ENCODE measurements around the gene ZBTB48.

Gene ZBTB48

DNA sequence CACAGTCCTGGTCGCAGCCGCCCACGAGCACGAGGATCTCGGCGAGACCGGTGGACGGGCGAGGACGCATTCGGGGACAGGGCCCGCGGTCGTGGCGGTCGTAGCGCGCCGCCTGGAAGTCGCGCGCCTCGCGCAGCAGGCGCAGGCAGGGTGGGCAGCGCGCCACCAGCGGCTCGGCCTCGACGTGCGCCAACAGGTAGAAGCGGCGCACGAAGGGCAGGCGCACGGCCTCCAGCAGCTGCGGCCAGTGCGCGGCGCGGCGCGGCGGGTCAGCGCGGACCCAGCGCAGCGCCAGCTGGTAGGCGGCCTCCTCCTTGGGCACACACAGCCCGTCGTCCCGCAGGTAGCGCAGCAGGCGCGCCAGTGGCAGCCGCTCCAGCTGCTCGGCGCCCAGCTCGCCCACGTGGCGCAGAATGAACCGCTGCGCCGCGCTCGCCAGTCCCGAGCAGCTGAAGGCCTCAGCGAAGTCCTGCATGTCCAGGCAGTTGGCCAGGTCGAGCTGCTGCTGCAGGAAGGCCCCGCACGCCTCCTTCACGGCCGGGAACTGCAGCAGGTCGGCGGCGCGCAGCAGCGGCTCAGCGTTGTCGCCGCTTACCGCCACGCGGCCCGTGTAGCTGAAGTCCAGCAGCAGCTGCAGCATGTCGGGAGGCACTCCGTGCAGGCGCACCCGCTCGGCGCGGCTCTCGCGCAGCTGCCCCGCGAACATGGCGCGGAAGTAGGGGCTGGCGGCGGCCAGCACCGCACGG lies 22.3 kb downstream of the ZBTB48 start:
- intact Hi-C loops (cut with DNase I) = loop anchor here (10.0 kb wide), 1 partner anchor 47 kb away; the partner anchor contains the start of genes NOL9 and TAS1R1
- DNase-seq = peak in 32 of 42 donors; percentile 24 to 73 (median 50)

DNA sequence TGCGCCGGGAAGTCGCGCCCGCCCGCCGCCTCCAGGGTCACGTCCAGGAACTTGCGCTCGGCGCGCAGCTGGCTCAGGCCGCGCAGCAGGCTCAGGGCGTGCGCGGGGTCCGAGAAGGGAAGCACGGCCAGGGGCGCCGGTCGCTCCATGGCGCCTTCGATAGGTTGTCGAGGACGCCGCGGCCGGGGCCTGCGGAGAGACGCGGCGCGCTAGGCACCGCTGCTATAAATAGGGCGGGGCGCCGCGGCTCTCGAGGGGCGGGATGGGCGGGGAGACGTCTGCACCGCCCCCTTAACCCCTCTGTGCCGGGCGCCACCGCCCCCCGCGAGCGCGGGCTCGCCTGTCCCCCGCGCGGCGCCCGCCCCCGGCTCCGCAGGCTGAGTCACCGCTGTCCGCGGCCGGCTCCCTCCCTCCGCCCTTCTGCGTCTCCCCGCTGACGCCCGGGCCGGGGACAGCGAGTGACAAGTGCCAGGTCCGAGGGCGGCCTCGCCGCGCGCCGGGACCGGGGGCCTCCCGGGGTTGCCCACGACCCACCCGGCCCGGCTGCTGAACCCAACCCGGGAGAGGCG lies 23.0 kb downstream of the ZBTB48 start, which contains the start of gene KLHL21:
KLHL21 (minus strand) TSS at position 201 of the 569 bp plus-strand sequence; CDS start at position 149, 52 bp downstream.
- intact Hi-C loops (cut with DNase I) = loop anchor here (10.0 kb wide), 1 partner anchor 48 kb away; the partner anchor contains the start of genes NOL9 and TAS1R1

GRCh38 chr1:6603238-6603914 lies 23.6 kb downstream of the ZBTB48 start:
- intact Hi-C loops (cut with DNase I) = loop anchor here (10.0 kb wide), 1 partner anchor 49 kb away; the partner anchor contains the start of genes NOL9 and TAS1R1
- DNase-seq = peak in 38 of 42 donors; percentile 34 to 87 (median 64)

More for the DNA sequence above, 23.0 kb downstream of the ZBTB48 start, which contains the start of gene KLHL21:
- peak; percentile 40 to 97 (median 90) for DNase-seq

DNA sequence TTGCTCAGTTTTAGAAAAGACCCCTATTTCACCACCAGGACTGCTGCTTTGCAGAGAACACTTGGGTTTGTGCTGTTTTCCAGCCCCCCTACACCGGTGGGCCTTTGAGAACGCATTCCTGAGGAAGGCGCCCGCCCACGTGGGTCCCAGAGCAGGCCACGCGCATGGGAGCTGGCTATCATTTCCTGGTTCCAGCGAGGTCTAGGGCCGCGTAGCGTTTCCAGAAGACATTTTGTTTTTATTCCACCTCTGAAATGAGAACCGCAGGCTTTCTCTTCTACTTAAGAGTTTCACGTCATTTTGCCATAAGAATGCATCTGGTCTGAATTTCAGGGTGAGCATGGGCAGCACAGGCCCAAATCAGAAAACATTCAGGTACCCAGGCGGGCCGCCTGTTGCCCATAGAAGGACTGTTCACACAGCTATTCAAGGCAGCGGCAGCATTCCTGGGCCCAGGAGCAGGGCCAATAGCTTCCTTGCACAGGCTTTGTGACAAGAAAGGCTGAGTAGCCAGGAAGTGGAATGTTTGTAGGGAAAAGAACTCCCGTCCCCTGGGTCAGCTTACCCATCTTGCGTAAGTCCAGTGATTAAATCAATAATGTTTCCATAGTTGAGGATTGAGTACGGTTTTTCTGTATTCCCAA lies 24.2 kb downstream of the ZBTB48 start:
- peak in 35 of 42 donors; percentile 20 to 81 (median 58) for DNase-seq
- intact Hi-C loops (cut with DNase I) = loop anchor here (10.0 kb wide), 1 partner anchor 49 kb away; the partner anchor contains the start of genes NOL9 and TAS1R1

DNA sequence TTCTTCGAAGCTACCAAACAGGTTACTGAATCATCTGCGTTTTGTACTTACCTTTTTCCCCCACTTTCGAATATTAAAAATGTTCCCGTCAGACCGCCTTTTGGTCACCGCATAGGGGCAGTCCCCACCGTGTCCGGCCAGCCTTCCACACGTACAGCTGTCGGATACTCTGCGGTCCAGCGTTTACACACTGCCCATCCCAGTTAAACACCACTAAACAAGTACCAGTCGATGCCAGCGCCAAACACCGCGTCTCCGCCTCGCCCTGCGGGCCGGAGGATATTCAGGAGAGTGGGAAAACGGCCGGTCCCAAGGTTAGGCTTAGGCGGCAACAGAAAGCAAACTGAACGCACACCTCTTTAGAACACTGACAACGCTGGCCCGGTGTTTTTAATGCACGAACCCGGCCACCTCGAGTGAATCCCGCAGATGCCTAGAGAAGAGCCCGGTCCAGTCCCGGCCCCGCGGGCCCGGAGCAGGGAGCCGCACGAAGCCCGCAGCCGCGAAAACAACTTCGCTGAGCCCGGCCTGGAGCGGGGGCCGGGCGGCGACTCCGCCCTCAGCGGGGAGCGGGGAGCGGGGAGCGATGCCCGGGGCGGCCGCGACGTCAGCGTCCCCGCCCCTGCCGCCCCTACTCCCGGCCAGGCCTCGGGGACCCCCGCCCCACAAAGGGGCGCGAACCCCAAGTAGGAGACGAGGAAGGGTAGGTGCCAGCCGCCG lies 33.0 kb downstream of the ZBTB48 start:
- intact Hi-C loops (cut with DNase I) = no loop called here
- DNase-seq = peak in 24 of 42 donors; percentile 13 to 68 (median 44)

DNA sequence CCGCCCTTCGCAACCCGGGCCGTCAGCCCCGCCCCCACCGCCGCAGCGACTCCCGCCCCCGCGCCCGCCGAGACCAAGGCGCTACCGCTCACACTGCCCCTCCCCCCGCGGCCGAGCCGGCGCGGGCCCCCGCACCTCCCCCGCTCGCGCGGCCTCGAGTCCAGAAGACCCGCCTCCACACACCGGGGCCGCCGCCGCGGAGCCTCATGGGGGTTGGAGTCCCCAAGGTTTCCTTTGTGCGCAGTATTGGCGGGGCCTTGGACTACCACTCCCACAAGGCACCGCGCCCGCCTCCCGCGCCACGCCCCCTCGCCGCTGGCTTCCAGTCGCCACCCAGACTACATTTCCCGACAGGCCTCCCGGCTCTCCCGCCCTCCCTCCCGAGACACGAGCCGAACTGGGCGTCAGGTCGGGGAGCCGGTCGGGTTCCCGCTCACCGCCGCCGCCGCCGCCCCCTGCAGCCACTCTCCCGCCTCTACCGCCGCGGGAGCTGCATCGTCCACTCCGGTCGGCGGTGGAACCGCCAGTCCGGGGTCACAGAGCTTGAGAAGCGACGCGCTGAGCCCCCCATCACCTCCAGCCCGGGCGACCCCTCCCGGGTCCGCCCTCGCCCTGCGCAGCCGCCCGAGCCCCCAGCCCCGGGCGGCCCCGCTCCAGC lies 33.7 kb downstream of the ZBTB48 start, which contains the start of gene PHF13:
PHF13 (plus strand) TSS at position 371 of the 658 bp plus-strand sequence. CDS start 336 bp downstream, outside the sequence.
- intact Hi-C loops (cut with DNase I) = no loop called here
- DNase-seq = peak; percentile 97 to 100 (median 100)

GRCh38 chr1:6614019-6614928 lies 34.5 kb downstream of the ZBTB48 start:
- intact Hi-C loops (cut with DNase I) = no loop called here
- DNase-seq = peak in 38 of 42 donors; percentile 26 to 83 (median 62)

GRCh38 chr1:6614929-6615785 lies 35.4 kb downstream of the ZBTB48 start:
- peak in 13 of 42 donors; percentile 16 to 57 (median 32) for DNase-seq
- intact Hi-C loops (cut with DNase I) = no loop called here

DNA sequence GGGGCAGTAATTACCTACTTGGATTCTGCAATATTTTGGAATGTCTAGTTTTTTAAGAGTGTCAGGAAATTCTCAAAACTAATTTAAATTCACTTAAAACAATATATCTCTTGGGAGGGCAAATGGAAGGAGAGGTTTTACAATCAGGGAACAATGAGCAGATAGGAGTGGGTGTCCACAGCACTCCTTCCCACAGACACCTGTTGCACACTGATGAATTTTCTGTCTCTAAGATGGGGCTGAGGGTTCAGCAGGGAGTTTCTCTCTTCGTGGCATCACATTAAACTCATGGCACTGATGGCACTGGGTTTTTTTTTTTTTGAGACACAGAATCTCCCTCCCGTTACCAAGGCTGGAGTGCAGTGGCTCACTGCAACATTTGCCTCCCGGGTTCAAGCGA lies 39.3 kb downstream of the ZBTB48 start:
- intact Hi-C loops (cut with DNase I) = no loop called here
- DNase-seq = peak in 9 of 42 donors; percentile 29 to 69 (median 49)

DNA sequence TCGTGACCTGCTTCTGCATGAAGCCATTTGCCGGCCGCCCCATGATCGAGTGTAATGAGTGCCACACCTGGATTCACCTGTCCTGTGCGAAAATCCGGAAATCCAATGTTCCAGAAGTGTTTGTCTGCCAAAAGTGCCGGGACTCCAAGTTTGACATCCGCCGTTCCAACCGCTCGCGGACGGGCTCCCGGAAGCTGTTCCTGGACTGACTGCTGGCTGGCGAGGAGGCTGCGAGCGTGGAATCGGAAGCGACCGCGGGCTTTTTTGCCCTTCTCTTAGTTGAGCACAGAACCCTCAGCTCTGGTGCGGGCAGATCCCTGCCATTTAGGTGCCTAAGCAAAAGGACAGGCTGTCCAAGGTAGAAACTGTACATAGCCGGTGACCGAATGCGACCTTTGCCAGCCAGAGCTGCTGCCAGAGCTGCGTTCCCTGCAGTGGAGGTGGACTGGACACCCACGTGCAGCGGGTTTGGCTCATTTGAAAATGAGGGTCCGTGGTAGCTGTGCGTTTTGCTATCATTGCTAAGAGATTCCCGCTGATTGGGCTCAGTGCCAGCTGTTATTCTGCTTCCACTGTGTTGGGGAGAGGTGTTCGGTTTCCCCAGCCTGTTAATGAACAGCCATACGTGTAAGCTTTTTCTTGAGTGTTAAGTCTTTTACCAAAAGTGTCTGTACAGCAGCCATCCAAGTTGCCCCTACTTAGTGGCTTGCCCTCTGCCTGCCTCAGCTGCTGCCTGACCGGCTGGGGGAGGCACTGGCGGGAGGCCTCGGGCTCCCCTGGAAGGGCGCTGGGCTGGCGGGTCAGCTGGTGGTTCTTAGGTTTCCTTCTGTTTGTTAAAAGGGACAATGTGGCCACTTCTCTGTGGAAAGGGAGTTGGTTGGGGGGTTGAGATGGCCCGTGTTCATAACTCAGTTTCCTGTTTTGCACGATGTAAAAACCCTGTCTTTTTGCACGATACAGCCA lies 41.9 kb downstream of the ZBTB48 start:
- intact Hi-C loops (cut with DNase I) = loop anchor here (10.0 kb wide), 1 partner anchor 163 kb away; the partner anchor contains the start of gene CAMTA1
- DNase-seq = no peak

- DNase-seq = no peak
- intact Hi-C loops (cut with DNase I) = loop anchor here (10.0 kb wide), 1 partner anchor 162 kb away; the partner anchor contains the start of gene CAMTA1
These were observed 42.8 kb downstream of the ZBTB48 start for GRCh38 chr1:6622396-6623152.

DNA sequence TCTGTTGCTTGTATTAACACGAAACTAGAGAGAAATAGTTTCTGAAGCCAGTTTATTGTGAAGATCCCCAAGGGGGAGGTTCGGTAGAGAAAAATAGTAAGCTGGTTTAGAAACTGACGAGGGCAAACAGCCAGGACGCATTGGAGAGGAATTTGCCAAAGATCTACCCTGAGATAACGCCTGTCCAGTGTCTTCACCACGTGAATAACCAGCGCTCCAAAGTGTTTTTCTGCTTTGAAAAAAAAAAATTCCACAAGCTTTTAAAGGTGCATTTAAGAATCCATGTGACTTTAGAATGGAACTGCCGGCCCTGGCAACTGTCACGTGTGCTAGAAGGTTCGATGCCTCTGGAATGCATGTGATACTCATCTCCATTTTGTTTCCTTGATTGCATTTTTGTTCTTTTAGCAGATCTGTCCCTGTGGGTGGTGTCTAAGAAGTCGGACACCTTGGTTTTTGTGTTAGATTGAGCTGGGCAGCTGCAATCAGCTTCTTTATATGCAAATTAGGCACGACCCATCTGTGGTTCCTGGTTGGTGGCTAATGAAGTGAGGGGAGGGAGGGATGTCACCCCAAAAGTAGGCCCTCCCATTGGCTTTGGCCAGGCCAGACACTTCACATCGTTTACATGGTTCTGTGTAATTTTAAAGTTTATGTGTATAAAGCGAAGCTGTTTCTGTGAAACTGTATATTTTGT lies 43.6 kb downstream of the ZBTB48 start:
- DNase-seq = no peak
- intact Hi-C loops (cut with DNase I) = loop anchor here (10.0 kb wide), 1 partner anchor 161 kb away; the partner anchor contains the start of gene CAMTA1
